Measurements from ENCODE around the gene SLC10A2.

Gene SLC10A2

DNA sequence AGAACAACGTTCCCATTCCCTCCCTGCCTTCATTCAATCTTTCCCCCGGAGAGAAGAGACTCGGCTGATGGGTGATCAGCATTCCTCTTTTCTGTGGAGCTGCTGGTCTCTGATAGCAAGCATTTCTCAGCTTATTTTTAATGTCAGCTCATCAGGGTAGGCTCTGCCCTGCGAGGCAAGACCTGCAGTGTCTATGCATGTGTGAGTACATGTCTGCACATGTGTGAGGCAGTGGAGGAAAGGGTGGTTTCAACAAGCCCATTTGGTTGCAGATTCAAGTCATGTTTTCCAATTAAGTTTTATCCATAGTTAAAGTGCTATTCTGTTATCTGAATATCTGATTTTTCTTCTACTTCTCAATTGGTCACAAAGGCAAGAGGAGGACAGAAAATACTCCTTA, 19.5 kb downstream of the SLC10A2 start:
- no peak for DNase-seq

DNA sequence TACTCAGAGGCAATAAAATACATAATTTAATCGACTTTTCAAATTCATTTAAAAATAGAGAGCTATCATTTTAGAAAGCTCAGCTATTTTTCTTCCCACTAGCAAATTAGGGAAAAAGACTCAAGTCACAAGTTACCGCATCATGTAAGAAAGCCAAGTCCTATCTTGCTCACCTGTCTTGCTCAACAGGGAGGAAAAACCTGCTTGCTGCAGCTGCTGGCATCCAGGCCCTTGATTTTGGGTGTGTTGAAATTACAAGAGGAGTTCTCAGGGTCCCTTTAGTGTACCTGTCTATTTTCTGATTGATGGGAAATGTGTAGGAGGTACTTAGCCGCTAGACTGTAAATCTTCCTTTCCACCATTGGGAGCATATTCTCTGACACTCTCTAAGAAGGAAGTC, 22.2 kb downstream of the SLC10A2 start:
- DNase-seq, result no peak

DNA sequence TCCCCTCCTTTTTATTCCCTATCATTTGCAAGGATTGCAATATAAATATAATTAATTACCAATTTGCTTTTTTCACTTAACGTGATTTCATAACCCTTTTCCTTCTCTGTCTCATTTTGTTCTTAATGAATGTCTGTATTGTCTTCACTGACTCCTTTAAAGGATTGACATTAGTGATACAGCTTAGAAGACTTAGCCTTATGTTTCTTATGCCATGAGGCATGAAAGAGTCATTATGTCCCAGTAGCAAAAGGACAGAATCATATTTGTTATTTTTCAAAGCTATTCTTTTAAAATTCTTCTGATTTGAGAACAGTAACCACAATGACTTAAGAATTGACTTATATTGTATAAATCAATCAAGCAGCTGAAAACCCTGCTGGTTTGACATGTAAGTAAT, 26.2 kb downstream of the SLC10A2 start:
- DNase-seq, result no peak

DNA sequence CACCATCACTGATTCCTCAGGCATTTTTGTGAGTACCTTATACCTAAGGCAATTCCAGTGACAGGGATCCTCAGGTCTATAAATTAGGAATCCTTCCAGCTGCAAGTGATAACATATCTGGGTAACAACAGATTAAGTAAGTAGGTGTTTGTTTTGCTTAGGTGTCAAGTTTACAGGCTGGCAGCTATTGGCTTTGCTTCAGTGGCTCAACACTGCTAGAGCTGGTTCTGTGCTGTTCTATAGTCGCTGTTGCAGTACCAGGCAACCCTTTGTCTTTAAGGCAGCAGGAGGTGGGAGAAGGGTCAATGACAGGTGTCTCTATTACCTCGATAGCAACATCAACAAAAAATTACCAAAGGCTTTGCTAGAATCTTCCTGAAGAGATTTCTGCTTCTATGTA, 27.0 kb downstream of the SLC10A2 start:
- DNase-seq, result no peak

DNA sequence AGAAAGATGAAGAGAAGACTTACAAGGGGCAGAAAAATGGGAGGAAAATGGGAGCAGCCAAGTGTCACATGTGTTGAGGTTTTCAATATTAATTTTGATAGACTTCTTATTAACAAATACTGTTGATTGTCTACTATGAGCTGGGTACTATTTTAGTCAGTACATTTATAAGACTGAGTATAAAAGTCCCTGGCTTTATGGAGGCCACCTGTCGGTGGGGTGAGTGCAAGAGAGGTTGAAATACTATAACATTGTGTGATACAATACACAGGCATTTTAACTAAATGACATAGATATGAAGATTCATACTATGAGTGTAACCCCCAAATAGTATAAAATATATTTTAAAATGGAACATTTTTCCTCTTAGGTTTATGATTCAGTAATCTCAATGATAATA, 29.9 kb downstream of the SLC10A2 start:
- DNase-seq, result no peak

DNA sequence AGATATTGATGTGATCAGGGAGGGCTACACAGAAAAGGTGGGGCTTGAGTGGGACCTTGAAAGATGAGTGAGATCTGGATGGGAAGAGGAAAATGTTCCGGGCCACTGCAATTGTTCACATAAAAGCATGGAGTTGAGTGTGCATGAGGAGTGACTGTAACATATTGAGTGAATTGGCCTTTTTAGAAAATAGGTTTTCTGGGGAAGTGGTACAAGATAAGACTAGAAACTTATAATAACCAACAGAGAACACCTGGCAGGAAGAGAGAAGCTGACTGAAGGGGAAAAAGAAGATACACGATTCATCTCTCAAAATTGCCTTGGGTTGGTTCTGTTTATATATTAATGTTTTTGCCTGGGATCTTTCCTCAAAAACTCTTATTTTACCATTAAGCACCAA, 32.2 kb downstream of the SLC10A2 start:
- DNase-seq, result no peak

DNA sequence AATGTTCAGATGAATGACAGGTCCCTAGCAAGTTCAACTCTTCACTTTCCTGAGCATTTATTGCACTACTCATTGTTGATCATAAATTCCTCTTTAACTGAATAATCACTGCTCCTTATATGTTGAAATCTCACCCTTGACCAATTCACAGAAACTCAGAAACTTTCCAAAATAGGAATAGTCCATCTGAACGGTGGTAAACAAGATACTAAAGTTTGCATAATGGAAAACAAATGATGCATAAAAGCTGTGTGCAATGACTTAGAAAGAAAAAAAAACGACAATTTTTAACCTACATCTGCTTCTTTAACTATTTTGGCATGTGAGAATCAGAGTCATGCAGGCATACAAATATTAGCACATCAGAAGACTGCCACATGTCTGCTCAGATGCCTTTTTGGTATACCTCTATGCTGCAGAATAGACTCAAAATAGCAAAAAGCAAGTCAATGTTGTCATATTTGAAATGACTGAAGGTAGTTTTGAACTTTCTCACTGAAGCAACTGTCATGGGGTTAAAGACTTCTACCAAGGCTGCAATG, 34.8 kb downstream of the SLC10A2 start:
- no peak for DNase-seq

DNA sequence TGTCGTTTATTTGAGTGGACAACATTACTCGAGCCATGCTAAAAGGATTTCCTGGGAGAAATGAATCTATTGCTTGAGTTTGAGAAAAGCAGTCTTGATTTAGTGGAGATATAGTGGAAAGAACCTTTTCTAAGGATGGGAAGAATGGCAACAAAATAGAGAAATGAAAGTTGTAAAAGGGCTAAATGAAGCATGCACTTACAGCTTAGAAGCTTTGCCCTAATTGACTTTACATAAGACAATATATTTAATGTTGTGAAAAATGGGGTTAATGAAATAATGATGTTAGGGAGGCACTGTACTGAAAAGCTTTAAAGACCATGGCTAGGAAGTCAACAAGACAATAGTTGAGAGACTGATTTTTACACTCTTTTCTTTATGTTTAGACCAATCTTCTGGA, 35.4 kb downstream of the SLC10A2 start:
- DNase-seq, result no peak

DNA sequence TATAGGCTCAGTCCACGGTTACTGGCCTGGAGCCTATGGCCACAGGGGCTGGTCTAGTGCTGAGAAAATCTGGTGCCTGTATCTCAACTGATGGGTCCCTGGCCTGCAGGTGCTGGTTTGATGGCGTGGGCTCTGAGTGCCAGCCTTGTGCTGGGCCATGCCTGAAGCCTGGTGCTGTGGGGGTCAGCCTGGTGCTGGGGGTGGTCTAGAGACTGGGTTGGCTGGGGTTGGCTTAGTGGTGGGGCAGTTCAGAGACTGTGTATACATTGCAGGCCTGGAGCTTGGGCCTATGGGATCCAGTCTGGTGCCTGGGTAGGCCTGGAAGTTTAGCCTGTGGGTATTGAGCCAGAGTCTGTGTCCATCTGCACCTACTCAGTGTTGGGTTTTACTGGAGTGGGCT, 36.4 kb downstream of the SLC10A2 start:
- DNase-seq, result no peak

DNA sequence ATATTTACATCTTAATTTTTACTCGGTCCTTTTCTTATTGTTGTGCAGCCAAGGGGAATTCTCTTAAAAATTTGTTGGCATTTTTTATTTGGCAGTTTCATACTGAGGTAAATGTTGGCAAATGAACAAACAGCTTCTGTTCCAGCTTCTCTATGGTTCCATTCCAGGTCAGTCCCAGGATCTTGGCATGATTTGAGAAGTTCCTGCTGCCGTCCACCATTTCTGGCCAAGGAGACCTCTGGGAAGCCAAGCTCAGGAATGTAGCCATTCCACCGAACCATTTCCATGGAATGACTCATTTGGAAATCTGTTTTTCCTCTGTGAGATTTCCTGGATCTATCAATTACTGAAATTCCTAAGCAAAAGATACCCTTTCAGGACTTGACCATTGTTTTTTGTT, 43.9 kb downstream of the SLC10A2 start:
- DNase-seq, result peak in 1 of 14 donors; percentile 76

DNA sequence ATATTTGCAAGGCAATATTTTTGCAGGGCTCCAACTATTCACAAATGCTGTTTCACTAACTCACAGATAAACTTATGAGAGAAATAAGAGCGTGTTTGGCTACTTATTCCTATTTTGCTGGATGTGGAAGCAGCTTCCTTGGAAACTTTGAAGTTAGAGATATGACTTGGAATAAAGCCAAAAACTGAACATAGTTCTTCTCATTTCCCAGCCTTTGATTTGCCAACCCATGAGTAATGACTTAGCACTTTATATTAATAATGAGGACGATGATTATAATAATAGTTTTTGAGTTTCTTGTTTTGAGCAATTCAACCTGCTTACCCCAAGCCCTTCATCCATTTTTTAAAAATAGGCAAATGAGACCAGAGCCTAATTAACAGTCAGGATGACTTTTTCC, 47.7 kb downstream of the SLC10A2 start:
- no peak for DNase-seq

DNA sequence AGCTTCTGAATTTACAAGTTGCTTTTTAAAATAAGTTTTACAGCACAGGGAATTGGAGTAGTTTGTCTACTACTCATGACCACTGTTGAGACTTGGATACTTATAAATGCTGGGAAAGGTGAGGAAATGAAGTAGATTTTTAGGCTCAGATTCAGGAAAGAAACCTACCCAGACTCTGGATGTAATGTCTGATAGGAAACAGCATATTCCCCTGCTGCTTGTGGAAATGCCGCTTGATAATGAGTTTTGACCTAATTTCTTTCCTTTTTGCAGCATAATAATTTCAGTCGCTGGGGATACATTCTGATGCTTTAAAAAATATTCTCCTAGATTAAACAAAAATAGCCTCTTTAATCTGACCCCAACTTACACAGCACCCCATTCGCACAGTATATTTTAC, 53.6 kb downstream of the SLC10A2 start:
- DNase-seq, result peak in 1 of 14 donors; percentile 30

DNA sequence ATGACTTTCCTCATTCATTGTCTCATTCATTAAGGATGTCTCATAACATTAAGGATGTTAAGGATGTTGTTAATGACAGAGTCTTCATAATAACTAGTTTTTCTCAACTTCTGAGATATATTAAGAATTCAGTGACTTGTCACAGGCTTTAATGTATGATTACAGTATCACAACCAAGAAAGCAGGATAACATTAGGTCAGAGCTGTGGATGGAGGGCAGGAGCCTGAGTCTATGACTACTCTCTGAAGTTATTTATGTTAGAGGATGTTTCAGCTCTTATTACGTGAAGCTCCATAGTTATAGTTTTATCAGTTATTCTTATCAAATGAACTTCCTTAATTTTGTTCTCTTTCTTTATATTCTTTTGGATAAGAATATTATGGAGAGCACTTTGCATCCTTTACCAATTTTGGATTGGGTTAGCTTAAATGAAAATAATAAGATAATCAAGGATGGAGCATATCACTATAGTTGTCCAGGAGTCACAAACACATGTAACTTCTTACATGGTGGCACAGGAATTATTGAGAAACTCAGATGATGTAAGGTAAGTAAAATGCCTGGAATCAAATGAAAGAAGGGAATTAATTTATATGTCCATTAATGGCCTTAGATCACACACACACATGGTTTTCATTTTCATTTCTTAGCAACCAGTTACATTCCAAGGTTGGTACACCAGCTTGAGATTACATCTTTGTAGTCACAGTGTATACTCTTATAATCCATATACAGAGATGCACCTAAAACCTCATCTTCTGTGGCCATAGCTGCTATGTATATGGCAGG, 57.0 kb downstream of the SLC10A2 start:
- no peak for DNase-seq

DNA sequence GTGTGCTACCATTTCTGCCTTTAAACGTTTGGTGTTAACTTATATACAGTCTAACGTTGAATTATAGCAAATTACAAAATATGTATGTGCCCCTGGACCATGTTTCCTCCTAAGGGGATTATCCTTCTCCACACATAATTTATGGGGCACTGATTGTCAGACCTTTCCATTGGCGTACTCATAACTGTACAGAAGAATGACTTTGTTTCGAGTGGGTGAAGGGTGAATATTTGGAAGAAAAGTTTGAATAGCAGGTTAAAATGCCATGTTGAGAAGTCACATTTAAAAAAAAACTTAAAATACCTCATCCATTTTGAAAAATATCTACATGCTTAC, 58.8 kb downstream of the SLC10A2 start:
- no peak for DNase-seq

DNA sequence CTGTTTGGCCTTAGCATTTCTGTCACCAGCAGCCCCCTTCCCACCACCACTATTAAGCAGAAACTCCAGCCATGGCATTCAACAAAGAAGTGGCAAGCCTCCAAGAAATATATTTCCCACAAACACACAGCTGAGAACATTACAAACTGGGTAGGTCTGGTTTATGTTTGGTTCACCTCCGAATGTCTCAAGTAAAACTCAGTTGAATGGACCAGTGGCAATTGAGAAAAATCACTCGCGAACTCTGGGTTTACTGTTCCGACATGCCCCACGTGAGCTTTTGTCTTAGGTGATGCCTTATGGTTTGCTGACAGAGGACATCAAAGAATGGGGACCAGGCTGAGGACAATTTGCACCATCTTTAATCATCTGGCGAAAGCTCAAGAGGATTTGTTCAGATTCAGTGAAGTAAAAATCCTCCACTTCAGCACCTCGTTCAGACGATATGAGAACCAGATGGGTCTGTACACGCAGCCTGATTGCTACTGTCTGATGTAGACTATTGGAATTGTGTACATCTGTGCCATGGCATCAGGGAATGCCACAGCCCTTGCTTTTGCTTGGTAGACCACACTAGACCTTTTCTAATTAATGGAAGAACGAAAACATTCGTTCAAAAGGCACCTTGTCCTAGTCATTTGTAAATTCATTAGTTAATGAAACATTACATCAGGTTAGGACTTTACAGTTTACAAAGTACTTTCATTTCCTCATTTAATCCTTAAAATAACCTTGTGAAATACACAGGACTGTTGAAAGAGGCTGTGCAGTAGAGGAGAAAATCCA, 59.4 kb downstream of the SLC10A2 start:
- DNase-seq, result no peak

DNA sequence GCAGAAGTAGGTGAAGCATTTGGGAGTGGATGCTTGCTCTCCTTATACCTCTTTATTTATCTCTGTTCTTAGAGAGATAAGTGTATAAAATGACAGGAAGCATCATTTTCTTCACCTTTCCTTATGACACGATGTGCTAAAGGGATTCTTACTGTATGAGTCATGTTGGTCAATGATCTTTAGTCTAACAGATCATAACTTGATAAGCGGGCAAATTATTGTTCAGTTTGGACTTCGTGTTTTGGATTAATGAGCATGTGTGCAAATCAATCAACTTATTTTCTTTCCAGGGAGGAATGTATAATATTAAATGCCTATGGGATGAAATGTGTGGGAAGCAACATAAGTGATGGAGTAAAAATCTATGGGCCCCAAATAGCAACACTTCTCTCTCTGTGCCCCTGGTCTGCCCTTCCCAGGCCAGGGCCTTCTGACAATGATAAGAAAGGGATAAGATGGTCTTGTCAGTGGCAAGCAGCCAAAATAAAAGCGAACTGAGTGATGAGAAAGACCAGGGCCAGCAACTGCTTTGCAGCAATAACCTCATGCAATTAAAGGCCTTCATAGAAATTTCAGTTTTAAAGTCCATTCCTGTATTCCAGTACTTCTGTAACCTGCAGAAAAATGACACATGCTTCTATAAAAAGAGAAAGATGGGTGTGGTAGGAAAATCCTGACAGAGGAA, 61.4 kb downstream of the SLC10A2 start:
- no peak for DNase-seq

DNA sequence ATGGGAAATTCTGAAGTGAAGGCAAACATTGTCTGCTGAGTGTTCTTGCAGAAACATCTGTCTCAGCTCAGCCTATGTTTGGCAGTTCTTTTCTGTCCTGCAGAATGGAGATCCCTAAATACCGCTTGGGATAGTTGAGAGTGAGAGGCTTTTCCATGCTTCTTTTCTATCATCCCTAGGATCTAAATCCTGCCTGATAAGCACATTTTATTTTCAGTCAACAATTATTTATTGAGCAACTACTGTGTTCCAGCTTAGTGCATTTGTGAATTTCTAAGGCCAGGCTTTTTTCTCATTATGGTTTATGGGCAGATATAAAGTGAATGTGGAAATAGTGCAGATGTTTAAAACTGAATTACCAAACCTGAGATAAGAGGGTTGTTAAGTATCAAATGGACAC, 62.6 kb downstream of the SLC10A2 start:
- no peak for DNase-seq

DNA sequence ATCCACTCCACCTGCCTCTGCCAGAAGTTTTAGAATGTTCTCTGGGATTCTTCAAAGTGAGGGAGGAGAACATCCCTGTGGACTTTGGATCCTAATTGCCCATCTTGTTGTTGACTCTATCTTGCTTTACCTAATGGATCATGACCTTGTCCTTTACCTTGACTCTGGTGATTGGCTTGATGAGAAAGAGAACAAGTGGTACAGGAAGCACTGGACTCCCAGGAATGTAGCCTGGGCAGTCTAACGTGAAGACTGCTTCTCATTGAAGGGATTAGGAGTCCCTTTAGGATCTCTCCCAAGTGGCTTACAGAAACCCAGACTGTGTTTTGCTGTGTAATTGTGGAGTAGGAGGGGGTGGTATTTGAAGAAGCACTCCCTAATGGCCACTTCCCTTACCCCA, 63.9 kb downstream of the SLC10A2 start:
- DNase-seq, result no peak

DNA sequence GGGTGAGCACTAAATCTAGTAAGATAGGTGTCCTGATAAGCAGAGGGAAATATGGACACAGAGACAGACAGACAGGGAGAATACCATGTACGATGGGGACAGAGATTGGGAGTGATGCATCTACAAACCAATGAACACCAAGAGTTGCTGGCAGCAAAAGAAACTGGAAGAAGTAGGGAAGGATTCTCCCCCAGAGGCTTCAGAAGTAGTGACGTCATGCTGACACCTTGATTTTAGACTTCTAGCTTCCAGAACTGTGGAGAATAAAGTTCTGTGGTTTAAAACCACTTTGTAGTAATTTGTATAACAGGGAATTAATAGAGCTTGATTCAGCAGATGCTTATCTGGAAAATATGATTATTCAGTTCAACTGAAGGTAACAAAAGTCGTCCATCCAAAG, 66.1 kb downstream of the SLC10A2 start:
- DNase-seq, result no peak

DNA sequence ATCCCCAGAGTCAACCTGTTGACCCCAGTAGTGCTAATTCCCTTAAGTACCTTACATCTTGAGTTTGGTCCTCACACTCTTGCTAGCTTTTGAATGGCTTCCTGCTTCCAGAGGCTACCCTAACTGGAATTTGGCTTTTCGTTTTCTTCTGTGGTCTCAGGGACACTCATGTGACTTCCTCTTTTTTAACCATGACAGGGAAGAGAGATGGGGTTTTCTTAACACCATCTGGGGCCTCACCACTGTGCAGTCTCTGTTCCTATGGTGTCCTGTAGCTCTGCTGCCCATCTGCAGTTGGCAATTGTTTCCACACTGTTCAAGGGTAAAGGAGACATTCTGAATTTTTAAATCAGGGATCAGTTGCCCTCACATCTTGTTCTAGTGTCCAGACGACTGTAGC, 66.7 kb downstream of the SLC10A2 start:
- no peak for DNase-seq

Data from C1 segment of cervical spinal cord (tissue), 14 donors.